ENCODE results near the gene DIP2C.

The DIP2C gene

DNA sequence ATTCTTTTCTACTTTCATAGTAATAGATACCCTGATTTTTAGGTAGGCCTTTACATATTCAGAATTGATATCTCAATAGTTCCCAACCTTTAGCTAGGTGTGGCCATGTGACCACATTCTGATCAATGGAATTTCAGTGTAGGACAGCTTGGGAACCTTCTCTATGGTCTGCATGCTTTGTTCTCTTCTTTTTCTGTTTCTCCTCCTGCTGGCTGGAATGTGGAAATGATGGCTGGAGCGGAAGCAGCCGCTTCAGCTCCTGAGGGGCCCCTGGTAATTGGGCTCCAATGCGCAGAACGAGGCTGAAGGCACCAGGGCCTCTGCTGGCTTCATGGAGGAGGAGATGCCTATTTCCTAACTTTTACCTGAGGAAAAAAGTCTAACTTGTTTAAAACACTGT is 401.7 kb downstream of the DIP2C start:
- no peak overlapping the region for H2BK120ac ChIP-seq (ENCODE audit: insufficient read depth, low read length, poor library complexity)
- no CpG with 5 or more reads among the region's 4 CpGs for WGBS (ENCODE audit: extremely low coverage, insufficient coverage, insufficient read length)
- H4K8ac ChIP-seq (ENCODE audit: low read depth, low read length) = no peak overlapping the region
- no peak overlapping the region for H4K91ac ChIP-seq (ENCODE audit: low read depth, low read length)
- no peak overlapping the region for H4K12ac ChIP-seq (ENCODE audit: low read depth, low read length)
- H3K9ac ChIP-seq (ENCODE audit: low read length) = no peak overlapping the region
- no peak overlapping the region for H3K4ac ChIP-seq (ENCODE audit: low read depth, low read length)
- H3K27ac ChIP-seq (ENCODE audit: low read depth, low read length) = no peak overlapping the region
- H2BK12ac ChIP-seq (ENCODE audit: low read length) = no peak overlapping the region
- no peak overlapping the region for H3K4me3 ChIP-seq (ENCODE audit: low read depth, low read length)
- no peak overlapping the region for H3K4me2 ChIP-seq (ENCODE audit: low read length)
- H2AK5ac ChIP-seq (ENCODE audit: low read length) = no peak overlapping the region
- H3K9me3 ChIP-seq (ENCODE audit: insufficient read depth, low read depth, low read length) = peaks cover 6% of the 10 kb centered on the region
- no peak overlapping the region for H2AFZ ChIP-seq (ENCODE audit: insufficient read depth, low read length, poor library complexity)
- H3K4me1 ChIP-seq (ENCODE audit: control insufficient read depth in 1 of 2, insufficient read depth in 2 of 2, low read length in 2 of 2) = no peaks in the 10 kb centered on the region
- H3K79me2 ChIP-seq (ENCODE audit: control insufficient read depth, insufficient read depth, low read length, poor library complexity) = no peaks in the 10 kb centered on the region
- no peak overlapping the region for H3K23ac ChIP-seq (ENCODE audit: low read length)
- peaks cover 22 to 39% of the 10 kb centered on the region in 2 experiments for H3K36me3 ChIP-seq (ENCODE audit: control insufficient read depth in 1 of 2, insufficient read depth in 2 of 2, low read length in 2 of 2)
- no peaks in the 10 kb centered on the region for H3K79me1 ChIP-seq (ENCODE audit: low read length)
- H3K18ac ChIP-seq (ENCODE audit: low read length) = no peak overlapping the region
- no peak overlapping the region for H2BK5ac ChIP-seq (ENCODE audit: low read depth, low read length, poor library complexity)
- peak; percentile 45 to 84 for DNase-seq
- H3K14ac ChIP-seq (ENCODE audit: low read length) = no peak overlapping the region
- H3K27me3 ChIP-seq (ENCODE audit: insufficient read depth, low read length) = no peaks in the 10 kb centered on the region

DNA sequence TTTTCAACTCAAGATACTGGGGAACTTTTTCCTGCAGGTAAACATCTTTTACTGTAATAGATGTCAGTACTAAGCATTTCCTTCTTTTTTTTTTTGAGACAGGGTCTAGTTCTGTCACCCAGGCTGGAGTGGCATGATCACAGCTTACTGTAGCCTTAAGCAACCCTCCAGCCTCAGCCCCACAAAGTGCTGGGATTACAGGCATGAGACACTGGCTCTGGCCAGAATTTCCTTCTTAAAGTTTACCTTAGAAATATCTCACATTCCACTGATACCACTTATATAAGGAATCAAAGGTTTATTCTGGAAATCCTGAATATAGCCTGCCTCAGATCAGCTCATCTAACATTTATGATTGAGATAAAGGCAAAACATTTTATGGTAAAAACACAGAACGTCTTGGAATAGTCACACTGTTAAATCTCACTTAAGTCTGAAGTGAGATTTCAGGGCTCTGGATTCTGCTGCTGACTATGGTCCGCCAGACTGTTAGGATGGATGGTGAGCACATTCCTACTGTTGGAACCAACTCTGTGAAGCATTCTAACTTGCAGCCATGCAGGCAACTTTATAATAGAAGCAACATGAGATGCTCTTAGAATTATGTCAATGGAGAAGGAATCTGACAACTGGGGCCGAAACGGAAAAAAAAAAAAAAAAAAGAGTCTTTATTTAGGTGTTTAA is 402.3 kb downstream of the DIP2C start:
- H3K36me3 ChIP-seq (ENCODE audit: control insufficient read depth in 1 of 2, insufficient read depth in 2 of 2, low read length in 2 of 2) = peaks cover 22 to 42% of the 10 kb centered on the region in 2 experiments
- no peak overlapping the region for H3K4me2 ChIP-seq (ENCODE audit: low read length)
- no peaks in the 10 kb centered on the region for H3K79me2 ChIP-seq (ENCODE audit: control insufficient read depth, insufficient read depth, low read length, poor library complexity)
- H2BK5ac ChIP-seq (ENCODE audit: low read depth, low read length, poor library complexity) = no peak overlapping the region
- H2AK5ac ChIP-seq (ENCODE audit: low read length) = no peak overlapping the region
- no peak overlapping the region for H3K4me3 ChIP-seq (ENCODE audit: low read depth, low read length)
- no peak for DNase-seq
- no peak overlapping the region for H4K8ac ChIP-seq (ENCODE audit: low read depth, low read length)
- no peak overlapping the region for H3K23ac ChIP-seq (ENCODE audit: low read length)
- no peak overlapping the region for H3K27ac ChIP-seq (ENCODE audit: low read depth, low read length)
- no peak overlapping the region for H3K9ac ChIP-seq (ENCODE audit: low read length)
- WGBS (ENCODE audit: extremely low coverage, insufficient coverage, insufficient read length) = no CpG with 5 or more reads among the region's 4 CpGs
- H3K14ac ChIP-seq (ENCODE audit: low read length) = no peak overlapping the region
- no peaks in the 10 kb centered on the region for H3K4me1 ChIP-seq (ENCODE audit: control insufficient read depth in 1 of 2, insufficient read depth in 2 of 2, low read length in 2 of 2)
- no peak overlapping the region for H3K4ac ChIP-seq (ENCODE audit: low read depth, low read length)
- H4K91ac ChIP-seq (ENCODE audit: low read depth, low read length) = no peak overlapping the region
- H2BK120ac ChIP-seq (ENCODE audit: insufficient read depth, low read length, poor library complexity) = no peak overlapping the region
- no peak overlapping the region for H4K12ac ChIP-seq (ENCODE audit: low read depth, low read length)
- no peaks in the 10 kb centered on the region for H3K79me1 ChIP-seq (ENCODE audit: low read length)
- no peak overlapping the region for H3K18ac ChIP-seq (ENCODE audit: low read length)
- H2BK12ac ChIP-seq (ENCODE audit: low read length) = no peak overlapping the region
- peaks cover 6% of the 10 kb centered on the region for H3K9me3 ChIP-seq (ENCODE audit: insufficient read depth, low read depth, low read length)
- no peaks in the 10 kb centered on the region for H3K27me3 ChIP-seq (ENCODE audit: insufficient read depth, low read length)
- H2AFZ ChIP-seq (ENCODE audit: insufficient read depth, low read length, poor library complexity) = no peak overlapping the region

DNA sequence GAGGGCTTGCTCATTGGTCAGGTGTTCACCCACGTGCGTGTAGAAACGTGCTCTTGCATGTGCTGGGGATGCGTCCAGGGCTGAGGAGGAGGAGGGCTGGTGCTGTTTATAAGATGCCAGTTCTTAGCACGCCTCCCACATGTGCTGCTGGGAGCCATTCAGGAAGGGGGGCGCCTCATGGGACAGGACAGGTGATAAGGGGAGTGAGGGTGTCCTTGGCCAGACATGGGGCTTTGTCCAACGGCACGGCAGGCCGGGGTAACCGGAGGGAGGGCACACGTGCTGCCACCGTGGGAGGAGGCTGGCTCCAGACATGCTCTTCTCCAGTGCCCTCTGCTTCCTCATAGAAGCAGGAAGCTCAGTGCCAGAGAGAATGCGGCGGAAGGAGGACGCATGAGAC is 404.3 kb downstream of the DIP2C start:
- H2BK12ac ChIP-seq (ENCODE audit: low read length) = no peak overlapping the region
- no peak for DNase-seq
- H2BK5ac ChIP-seq (ENCODE audit: low read depth, low read length, poor library complexity) = no peak overlapping the region
- no peak overlapping the region for H4K12ac ChIP-seq (ENCODE audit: low read depth, low read length)
- H3K14ac ChIP-seq (ENCODE audit: low read length) = no peak overlapping the region
- H2AFZ ChIP-seq (ENCODE audit: insufficient read depth, low read length, poor library complexity) = no peak overlapping the region
- no peaks in the 10 kb centered on the region for H3K79me2 ChIP-seq (ENCODE audit: control insufficient read depth, insufficient read depth, low read length, poor library complexity)
- no peak overlapping the region for H2AK5ac ChIP-seq (ENCODE audit: low read length)
- no peak overlapping the region for H4K8ac ChIP-seq (ENCODE audit: low read depth, low read length)
- H3K23ac ChIP-seq (ENCODE audit: low read length) = no peak overlapping the region
- H3K4me3 ChIP-seq (ENCODE audit: low read depth, low read length) = no peak overlapping the region
- H3K9ac ChIP-seq (ENCODE audit: low read length) = no peak overlapping the region
- H3K4me1 ChIP-seq (ENCODE audit: control insufficient read depth in 1 of 2, insufficient read depth in 2 of 2, low read length in 2 of 2) = no peaks in the 10 kb centered on the region
- H3K36me3 ChIP-seq (ENCODE audit: control insufficient read depth in 1 of 2, insufficient read depth in 2 of 2, low read length in 2 of 2) = peaks cover 20 to 42% of the 10 kb centered on the region in 2 experiments
- H3K27me3 ChIP-seq (ENCODE audit: insufficient read depth, low read length) = no peaks in the 10 kb centered on the region
- H4K91ac ChIP-seq (ENCODE audit: low read depth, low read length) = no peak overlapping the region
- no CpG with 5 or more reads among the region's 15 CpGs for WGBS (ENCODE audit: extremely low coverage, insufficient coverage, insufficient read length)
- no peak overlapping the region for H3K27ac ChIP-seq (ENCODE audit: low read depth, low read length)
- no peak overlapping the region for H3K4ac ChIP-seq (ENCODE audit: low read depth, low read length)
- H3K18ac ChIP-seq (ENCODE audit: low read length) = no peak overlapping the region
- H3K4me2 ChIP-seq (ENCODE audit: low read length) = no peak overlapping the region
- H2BK120ac ChIP-seq (ENCODE audit: insufficient read depth, low read length, poor library complexity) = no peak overlapping the region
- H3K9me3 ChIP-seq (ENCODE audit: insufficient read depth, low read depth, low read length) = peaks cover 3% of the 10 kb centered on the region
- H3K79me1 ChIP-seq (ENCODE audit: low read length) = no peaks in the 10 kb centered on the region

DNA sequence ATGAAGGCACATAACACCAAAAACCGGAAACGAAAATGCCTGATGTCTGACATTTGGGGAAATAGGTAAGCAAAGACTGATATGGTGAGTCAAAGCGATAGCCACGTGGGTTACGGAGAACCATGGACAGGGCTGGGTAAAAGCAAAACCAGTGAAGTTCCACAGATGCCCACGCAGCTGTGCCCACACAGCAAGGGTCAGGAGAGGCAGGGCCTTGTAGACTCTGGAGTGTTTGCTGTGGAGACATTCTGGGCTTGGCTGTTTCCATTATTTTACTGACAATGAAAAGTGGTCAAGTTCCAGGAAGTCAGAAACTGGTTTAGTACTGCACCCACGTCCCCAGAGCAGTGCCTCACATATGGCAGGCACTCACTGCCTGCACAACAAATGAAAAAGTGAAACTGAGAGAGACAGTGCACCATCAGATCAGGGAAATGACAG is 405.5 kb downstream of the DIP2C start:
- H4K8ac ChIP-seq (ENCODE audit: low read depth, low read length) = no peak overlapping the region

More for the DNA sequence above, 405.5 kb downstream of the DIP2C start:
- Histone ChIP-seq H3K9ac (ENCODE audit: low read length) (peak overlapping the region; percentile 1), H3K36me3 (ENCODE audit: control insufficient read depth in 1 of 2, insufficient read depth in 2 of 2, low read length in 2 of 2) (peaks cover 24 to 42% of the 10 kb centered on the region in 2 experiments), H3K79me1 (ENCODE audit: low read length) (no peaks in the 10 kb centered on the region), H3K9me3 (ENCODE audit: insufficient read depth, low read depth, low read length) (peaks cover 3% of the 10 kb centered on the region), H2BK5ac (ENCODE audit: low read depth, low read length, poor library complexity) (no peak overlapping the region), H3K4me3 (ENCODE audit: low read depth, low read length) (no peak overlapping the region), H2BK120ac (ENCODE audit: insufficient read depth, low read length, poor library complexity) (no peak overlapping the region), H2AFZ (ENCODE audit: insufficient read depth, low read length, poor library complexity) (no peak overlapping the region), H2BK12ac (ENCODE audit: low read length) (no peak overlapping the region), H3K14ac (ENCODE audit: low read length) (no peak overlapping the region), H3K23ac (ENCODE audit: low read length) (no peak overlapping the region), H3K18ac (ENCODE audit: low read length) (no peak overlapping the region), H3K27ac (ENCODE audit: low read depth, low read length) (no peak overlapping the region), H3K27me3 (ENCODE audit: insufficient read depth, low read length) (no peaks in the 10 kb centered on the region), H3K4me1 (ENCODE audit: control insufficient read depth in 1 of 2, insufficient read depth in 2 of 2, low read length in 2 of 2) (no peaks in the 10 kb centered on the region), H3K79me2 (ENCODE audit: control insufficient read depth, insufficient read depth, low read length, poor library complexity) (no peaks in the 10 kb centered on the region), H3K4me2 (ENCODE audit: low read length) (no peak overlapping the region), H2AK5ac (ENCODE audit: low read length) (no peak overlapping the region), H3K4ac (ENCODE audit: low read depth, low read length) (no peak overlapping the region), H4K91ac (ENCODE audit: low read depth, low read length) (no peak overlapping the region), H4K12ac (ENCODE audit: low read depth, low read length) (no peak overlapping the region)
- DNase-seq = no peak
- WGBS (ENCODE audit: extremely low coverage, insufficient coverage, insufficient read length) = no CpG with 5 or more reads among the region's 7 CpGs

Data from trophoblast cell (in vitro differentiated cells and primary cell).